Measurements from ENCODE around the gene AFAP1. TPM values are rescaled to one million over a fixed set of nuclear protein-coding genes. Genes with fewer than 3 reads are reported as not detected.
"Not testable (repeated sequence)": the region's sequence is repeated elsewhere in the genome, so short reads cannot be mapped to it uniquely, and the experiment has no call there.

The AFAP1 gene
- total RNA-seq, 2 experiments from 2014 or later = not detected

GRCh38 chr4:7918981-7919380 lies 20.7 kb downstream of the AFAP1 start:
- no TSS peak for BruUV-seq (replicated peaks)
- CTCF ChIA-PET (ENCODE audit: unreplicated experiment) = no interaction called here
- POLR2A ChIA-PET = no interaction called here
- intact Hi-C loops (cut with micrococcal nuclease; ENCODE audit: unreplicated experiment) = no loop called here
- H3K9me3 ChIP-seq (ENCODE audit: low read length) = no peaks in the 10 kb centered on the region
- no peaks in the 10 kb centered on the region for H3K79me2 ChIP-seq (ENCODE audit: insufficient read depth, low read depth, low read length)
- DNase-seq (ENCODE audit: low spot score) = no peak
- H3K9me2 ChIP-seq (ENCODE audit: insufficient read depth, low read length) = no peaks in the 10 kb centered on the region
- H3K4me3 ChIP-seq (ENCODE audit: low read depth, low read length, poor library complexity, severe bottlenecking) = no peak overlapping the region
- no peak overlapping the region for H3K4me2 ChIP-seq (ENCODE audit: low read length)
- no peak for TF ChIP-seq EZH2phosphoT487 (IDR thresholded peaks at IDR 0.05; ENCODE audit: borderline replicate concordance, low read depth, low read length)
- no peak for TF ChIP-seq CTCF (conservative IDR thresholded peaks at IDR 0.05; ENCODE audit: low read length)
- no peaks in the 10 kb centered on the region for H4K20me1 ChIP-seq (ENCODE audit: insufficient read depth, low read length)
- H2AFZ ChIP-seq (ENCODE audit: low read length) = no peak overlapping the region
- no peak overlapping the region for H3K27ac ChIP-seq (ENCODE audit: low read depth, low read length, poor library complexity, severe bottlenecking)
- H3K4me1 ChIP-seq (ENCODE audit: insufficient read depth, low read length, poor library complexity, severe bottlenecking) = no peaks in the 10 kb centered on the region
- no peaks in the 10 kb centered on the region for H3K36me3 ChIP-seq (ENCODE audit: insufficient read depth, low read length)

DNA sequence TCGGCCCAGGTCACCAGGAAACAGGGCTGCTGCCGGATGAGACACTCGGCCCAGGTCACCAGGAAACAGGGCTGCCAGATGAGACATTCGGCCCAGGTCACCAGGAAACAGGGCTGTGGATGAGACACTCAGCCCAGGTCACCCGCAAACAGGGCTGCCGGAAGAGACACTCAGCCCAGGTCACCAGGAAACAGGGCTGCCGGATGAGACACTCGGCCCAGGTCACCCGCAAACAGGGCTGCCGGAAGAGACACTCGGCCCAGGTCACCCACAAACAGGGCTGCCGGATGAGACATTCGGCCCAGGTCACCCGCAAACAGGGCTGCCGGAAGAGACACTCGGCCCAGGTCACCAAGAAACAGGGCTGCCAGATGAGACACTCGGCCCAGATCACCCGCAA lies 21.5 kb downstream of the AFAP1 start:
- POLR2A ChIA-PET; H3K9me2 ChIP-seq (ENCODE audit: insufficient read depth, low read length); H3K4me1 ChIP-seq (ENCODE audit: insufficient read depth, low read length, poor library complexity, severe bottlenecking); H3K4me3 ChIP-seq (ENCODE audit: low read depth, low read length, poor library complexity, severe bottlenecking); DNase-seq (ENCODE audit: low spot score); H2AFZ ChIP-seq (ENCODE audit: low read length); H3K9me3 ChIP-seq (ENCODE audit: low read length); H3K36me3 ChIP-seq (ENCODE audit: insufficient read depth, low read length); H3K4me2 ChIP-seq (ENCODE audit: low read length); intact Hi-C loops (cut with micrococcal nuclease; ENCODE audit: unreplicated experiment); H3K27ac ChIP-seq (ENCODE audit: low read depth, low read length, poor library complexity, severe bottlenecking); H4K20me1 ChIP-seq (ENCODE audit: insufficient read depth, low read length); H3K79me2 ChIP-seq (ENCODE audit: insufficient read depth, low read depth, low read length); BruUV-seq (replicated peaks); CTCF ChIA-PET (ENCODE audit: unreplicated experiment): not testable (repeated sequence)

DNA sequence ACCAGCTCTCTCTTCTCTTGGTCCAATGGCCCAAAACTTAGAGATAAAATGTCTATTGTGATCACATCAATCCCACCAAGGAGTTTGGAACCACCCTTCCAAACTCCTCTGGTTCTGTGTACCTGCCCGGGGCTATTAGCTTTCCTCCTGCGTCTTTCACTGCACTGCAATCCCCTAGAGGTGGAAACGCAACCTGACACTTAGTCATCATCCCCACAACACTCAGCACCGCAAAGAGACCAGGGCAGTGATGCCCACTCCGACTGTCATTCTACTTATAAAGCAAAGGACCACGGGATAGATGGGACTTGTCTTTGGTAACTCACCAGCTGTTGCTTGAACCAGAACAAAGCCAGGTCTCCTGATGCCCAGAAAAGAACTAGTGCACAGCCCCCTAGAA lies 22.0 kb downstream of the AFAP1 start:
- no peak for DNase-seq (ENCODE audit: low spot score)
- no peaks in the 10 kb centered on the region for H3K79me2 ChIP-seq (ENCODE audit: insufficient read depth, low read depth, low read length)
- no peak overlapping the region for H3K27ac ChIP-seq (ENCODE audit: low read depth, low read length, poor library complexity, severe bottlenecking)
- H3K4me3 ChIP-seq (ENCODE audit: low read depth, low read length, poor library complexity, severe bottlenecking) = no peak overlapping the region
- H3K4me2 ChIP-seq (ENCODE audit: low read length) = no peak overlapping the region
- H4K20me1 ChIP-seq (ENCODE audit: insufficient read depth, low read length) = no peaks in the 10 kb centered on the region
- H3K36me3 ChIP-seq (ENCODE audit: insufficient read depth, low read length) = no peaks in the 10 kb centered on the region
- no TSS peak for BruUV-seq (replicated peaks)
- H3K9me3 ChIP-seq (ENCODE audit: low read length) = no peaks in the 10 kb centered on the region
- H2AFZ ChIP-seq (ENCODE audit: low read length) = no peak overlapping the region
- no peaks in the 10 kb centered on the region for H3K9me2 ChIP-seq (ENCODE audit: insufficient read depth, low read length)
- ChIA-PET POLR2A (no interaction called here), CTCF (ENCODE audit: unreplicated experiment) (no interaction called here)
- TF ChIP-seq CTCF (conservative IDR thresholded peaks at IDR 0.05; ENCODE audit: low read length) = no peak
- TF ChIP-seq EZH2phosphoT487 (IDR thresholded peaks at IDR 0.05; ENCODE audit: borderline replicate concordance, low read depth, low read length) = no peak
- intact Hi-C loops (cut with micrococcal nuclease; ENCODE audit: unreplicated experiment) = no loop called here
- H3K4me1 ChIP-seq (ENCODE audit: insufficient read depth, low read length, poor library complexity, severe bottlenecking) = no peaks in the 10 kb centered on the region
